GM23338 (cell line): Measurements from ENCODE around the gene RAMP1. TPM values are rescaled to one million over a fixed set of nuclear protein-coding genes. Genes with fewer than 3 reads are reported as not detected.

Experiments used
- ATAC-seq: fragments of 200-7000 bp; cut with Tn5 transposase; 3 replicates; pipeline ENCODE4 v1.9.1; 2020
- DNase-seq: peaks from one replicate; pipeline ENCODE4 v3.0.0-alpha.2; 2015; ENCODE audit warnings: low spot score
- H2AFZ ChIP-seq: fragments of 200-600 bp; sonication (generic); 2 replicates; pipeline ENCODE4 v1.8.0; 2016; ENCODE audit warnings: antibody characterized with exemption, mild to moderate bottlenecking, moderate library complexity
- H3F3A ChIP-seq: fragments of 200-600 bp; sonication (generic); replicated peaks from 2 replicates; pipeline ENCODE4 v1.8.0; 2017; ENCODE audit warnings: antibody characterized with exemption, mixed run types, low read depth
- H3K27ac ChIP-seq: fragments of 200-600 bp; sonication (generic); 2 replicates; pipeline ENCODE4 v1.6.1; 2016; ENCODE audit warnings: low read depth
- H3K27me3 ChIP-seq: fragments of 200-600 bp; sonication (generic); 2 replicates; pipeline ENCODE4 v1.8.0; 2016; ENCODE audit warnings: mild to moderate bottlenecking, mixed run types, moderate library complexity; ENCODE audit not compliant: insufficient read depth
- H3K36me3 ChIP-seq: fragments of 200-600 bp; sonication (generic); 2 replicates; pipeline ENCODE4 v1.8.0; 2016; ENCODE audit warnings: mild to moderate bottlenecking; ENCODE audit not compliant: insufficient read depth
- H3K4me1 ChIP-seq: fragments of 200-600 bp; sonication (generic); 2 replicates; pipeline ENCODE4 v1.8.0; 2016; ENCODE audit warnings: mild to moderate bottlenecking, moderate library complexity; ENCODE audit not compliant: insufficient read depth
- H3K4me2 ChIP-seq: fragments of 200-600 bp; sonication (generic); 2 replicates; pipeline ENCODE4 v1.7.1; 2017; ENCODE audit warnings: mixed run types
- H3K4me3 ChIP-seq: fragments of 200-600 bp; sonication (generic); 2 replicates; pipeline ENCODE4 v1.6.1; 2016; ENCODE audit warnings: mixed run types
- H3K79me2 ChIP-seq: fragments of 200-600 bp; sonication (generic); replicated peaks from 2 replicates; pipeline ENCODE4 v1.8.0; 2017; ENCODE audit warnings: mild to moderate bottlenecking; ENCODE audit not compliant: insufficient read depth
- H3K9me2 ChIP-seq: fragments of 200-600 bp; sonication (generic); 2 replicates; pipeline ENCODE4 v1.8.0; 2017; ENCODE audit not compliant: insufficient read depth
- H4K20me1 ChIP-seq: fragments of 200-600 bp; sonication (generic); replicated peaks from 2 replicates; pipeline ENCODE4 v1.8.0; 2017; ENCODE audit warnings: mild to moderate bottlenecking; ENCODE audit not compliant: insufficient read depth
- H3K27ac Mint-ChIP-seq: 2 replicates; pipeline ENCODE4 v1.8.0; 2020; ENCODE audit warnings: inconsistent platforms, mild to moderate bottlenecking, moderate library complexity, mixed read lengths
- H3K27me3 Mint-ChIP-seq: 3 replicates; pipeline ENCODE4 v1.8.0; 2022; ENCODE audit warnings: low read depth, mild to moderate bottlenecking, moderate library complexity, mixed read lengths, inconsistent platforms; ENCODE audit not compliant: insufficient read depth, poor library complexity
- H3K36me3 Mint-ChIP-seq: 3 replicates; pipeline ENCODE4 v1.8.0; 2021; ENCODE audit warnings: low read depth, mild to moderate bottlenecking, inconsistent platforms, moderate library complexity, mixed read lengths
- H3K4me1 Mint-ChIP-seq: 3 replicates; pipeline ENCODE4 v1.8.0; 2020; ENCODE audit warnings: mild to moderate bottlenecking, inconsistent platforms, mixed read lengths
- H3K4me3 Mint-ChIP-seq: 3 replicates; pipeline ENCODE4 v1.8.0; 2021; ENCODE audit warnings: moderate library complexity, mild to moderate bottlenecking, inconsistent platforms, mixed read lengths
- H3K9me3 Mint-ChIP-seq: 3 replicates; pipeline ENCODE4 v1.8.0; 2020; ENCODE audit warnings: moderate library complexity, mild to moderate bottlenecking, inconsistent platforms, mixed read lengths
- CREB1 ChIP-seq: fragments of 250-450 bp; sonication (Bioruptor Pico); IDR thresholded peaks from 2 replicates; pipeline ENCODE4 v1.5.0; 2020; ENCODE audit warnings: low read depth, mild to moderate bottlenecking, moderate library complexity
- EZH2 ChIP-seq: fragments of 200-600 bp; sonication (generic); IDR thresholded peaks from one replicate; pipeline ENCODE4 v1.8.0; 2017; ENCODE audit warnings: antibody characterized with exemption, mild to moderate bottlenecking, low read depth; ENCODE audit not compliant: unreplicated experiment
- EZH2phosphoT487 ChIP-seq: fragments of 200-600 bp; sonication (generic); IDR thresholded peaks from one replicate; pipeline ENCODE4 v1.8.1; 2018; ENCODE audit warnings: antibody characterized with exemption; ENCODE audit not compliant: unreplicated experiment
- JUNB ChIP-seq: IDR thresholded peaks from one replicate; pipeline ENCODE4 v1.6.1; 2016; ENCODE audit warnings: antibody characterized with exemption; ENCODE audit not compliant: unreplicated experiment
- NANOG ChIP-seq: IDR thresholded peaks from 2 replicates; pipeline ENCODE4 v1.6.1; 2016; ENCODE audit warnings: antibody characterized with exemption, borderline replicate concordance
- POLR2AphosphoS5 ChIP-seq: IDR thresholded peaks from 2 replicates; pipeline ENCODE4 v1.6.1; 2016; ENCODE audit warnings: antibody characterized with exemption, low read depth
- STAT1 ChIP-seq: IDR thresholded peaks from one replicate; pipeline ENCODE4 v1.6.1; 2016; ENCODE audit warnings: antibody characterized with exemption; ENCODE audit not compliant: unreplicated experiment
- ZNF114 ChIP-seq: fragments of 250-450 bp; sonication (Bioruptor Pico); IDR thresholded peaks from 2 replicates; pipeline ENCODE4 v1.5.0; 2020; ENCODE audit warnings: mild to moderate bottlenecking, moderate library complexity
- ZNF331 ChIP-seq: fragments of 250-450 bp; sonication (Bioruptor Pico); IDR thresholded peaks from 2 replicates; pipeline ENCODE4 v1.5.0; 2020; ENCODE audit warnings: low read depth, mild to moderate bottlenecking, moderate library complexity
- polyA plus RNA-seq: library from polyadenylated mRNA; unstranded; fragments of >200 nt; fragmentation: Nextera tagmentation; extraction: Ambion mirVana; gene quantifications from 2 replicates; pipeline ENCODE4 v1.2.1, GENCODE V29; 2016
- total RNA-seq: library from RNA; depleted of rRNA; stranded (reverse); fragments of >200 nt; shearing (Covaris generic); gene quantifications from 2 replicates; pipeline ENCODE4 v1.2.3, GENCODE V29; 2014
- TF ChIP-seq, protein P1 (sequence below): IDR thresholded peaks from one replicate; pipeline ENCODE4 v1.6.1; 2018; ENCODE audit warnings: antibody characterized with exemption; ENCODE audit not compliant: unreplicated experiment
- TF ChIP-seq, protein P2 (sequence below), 2 experiments: fragments of 200-600 bp in 1 of 2; sonication (generic) in 1 of 2; conservative IDR thresholded peaks; 2 replicates each; pipeline versions ENCODE4 v1.5.1 to v1.6.1; 2016 to 2017; ENCODE audit warnings: antibody characterized with exemption in 2 of 2, low read depth in 2 of 2, mild to moderate bottlenecking in 2 of 2, moderate library complexity in 1 of 2
- TF ChIP-seq, protein P3 (sequence below): IDR thresholded peaks from 2 replicates; pipeline ENCODE4 v1.6.1; 2016; ENCODE audit warnings: antibody characterized with exemption
- TF ChIP-seq, protein P4 (sequence below): fragments of 250-450 bp; sonication (Bioruptor Pico); IDR thresholded peaks from 2 replicates; pipeline ENCODE4 v1.5.0; 2020; ENCODE audit warnings: mild to moderate bottlenecking, moderate library complexity

Gene RAMP1
- total and polyA plus RNA-seq, 2 experiments from 2014 or later: 1.7 to 3.3 TPM

DNA sequence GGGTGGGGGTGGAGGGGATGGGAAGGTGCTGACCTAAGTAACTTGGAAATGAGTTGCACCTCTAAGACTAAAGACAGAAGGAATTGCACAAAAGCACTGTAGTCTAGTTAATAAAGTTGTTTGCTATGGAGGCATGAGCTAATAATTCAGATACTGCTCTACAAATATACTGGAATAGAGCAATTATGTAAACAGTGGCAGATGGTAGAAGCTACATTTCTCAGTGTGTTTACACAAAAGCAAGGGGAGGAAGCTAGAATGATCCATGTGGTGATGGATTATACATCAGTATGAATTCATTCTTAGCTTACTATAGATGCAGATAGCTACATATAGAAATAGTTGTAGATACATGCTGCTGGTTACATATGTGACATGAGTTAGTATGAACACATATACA, 79.8 kb downstream of the RAMP1 start:
- Histone ChIP-seq H3F3A (no peaks in the 10 kb centered on the region), H4K20me1 (no peaks in the 10 kb centered on the region), H3K27me3 (no peaks in the 10 kb centered on the region), H3K4me3 (no peak overlapping the region), H2AFZ (peak overlapping the region; percentile 87; the same call in 1 of the 2 replicates), H3K9me2 (0 out of 2 replicates have a peak, but pooled peaks cover 7% of the 10 kb centered on the region), H3K79me2 (no peaks in the 10 kb centered on the region), H3K4me2 (no peak overlapping the region), H3K27ac (no peak overlapping the region), H3K36me3 (no peaks in the 10 kb centered on the region), H3K4me1 (no peaks in the 10 kb centered on the region)
- DNase-seq: no peak
- TF ChIP-seq, protein P1, sequence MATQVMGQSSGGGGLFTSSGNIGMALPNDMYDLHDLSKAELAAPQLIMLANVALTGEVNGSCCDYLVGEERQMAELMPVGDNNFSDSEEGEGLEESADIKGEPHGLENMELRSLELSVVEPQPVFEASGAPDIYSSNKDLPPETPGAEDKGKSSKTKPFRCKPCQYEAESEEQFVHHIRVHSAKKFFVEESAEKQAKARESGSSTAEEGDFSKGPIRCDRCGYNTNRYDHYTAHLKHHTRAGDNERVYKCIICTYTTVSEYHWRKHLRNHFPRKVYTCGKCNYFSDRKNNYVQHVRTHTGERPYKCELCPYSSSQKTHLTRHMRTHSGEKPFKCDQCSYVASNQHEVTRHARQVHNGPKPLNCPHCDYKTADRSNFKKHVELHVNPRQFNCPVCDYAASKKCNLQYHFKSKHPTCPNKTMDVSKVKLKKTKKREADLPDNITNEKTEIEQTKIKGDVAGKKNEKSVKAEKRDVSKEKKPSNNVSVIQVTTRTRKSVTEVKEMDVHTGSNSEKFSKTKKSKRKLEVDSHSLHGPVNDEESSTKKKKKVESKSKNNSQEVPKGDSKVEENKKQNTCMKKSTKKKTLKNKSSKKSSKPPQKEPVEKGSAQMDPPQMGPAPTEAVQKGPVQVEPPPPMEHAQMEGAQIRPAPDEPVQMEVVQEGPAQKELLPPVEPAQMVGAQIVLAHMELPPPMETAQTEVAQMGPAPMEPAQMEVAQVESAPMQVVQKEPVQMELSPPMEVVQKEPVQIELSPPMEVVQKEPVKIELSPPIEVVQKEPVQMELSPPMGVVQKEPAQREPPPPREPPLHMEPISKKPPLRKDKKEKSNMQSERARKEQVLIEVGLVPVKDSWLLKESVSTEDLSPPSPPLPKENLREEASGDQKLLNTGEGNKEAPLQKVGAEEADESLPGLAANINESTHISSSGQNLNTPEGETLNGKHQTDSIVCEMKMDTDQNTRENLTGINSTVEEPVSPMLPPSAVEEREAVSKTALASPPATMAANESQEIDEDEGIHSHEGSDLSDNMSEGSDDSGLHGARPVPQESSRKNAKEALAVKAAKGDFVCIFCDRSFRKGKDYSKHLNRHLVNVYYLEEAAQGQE: no peak
- TF ChIP-seq, protein P2, sequence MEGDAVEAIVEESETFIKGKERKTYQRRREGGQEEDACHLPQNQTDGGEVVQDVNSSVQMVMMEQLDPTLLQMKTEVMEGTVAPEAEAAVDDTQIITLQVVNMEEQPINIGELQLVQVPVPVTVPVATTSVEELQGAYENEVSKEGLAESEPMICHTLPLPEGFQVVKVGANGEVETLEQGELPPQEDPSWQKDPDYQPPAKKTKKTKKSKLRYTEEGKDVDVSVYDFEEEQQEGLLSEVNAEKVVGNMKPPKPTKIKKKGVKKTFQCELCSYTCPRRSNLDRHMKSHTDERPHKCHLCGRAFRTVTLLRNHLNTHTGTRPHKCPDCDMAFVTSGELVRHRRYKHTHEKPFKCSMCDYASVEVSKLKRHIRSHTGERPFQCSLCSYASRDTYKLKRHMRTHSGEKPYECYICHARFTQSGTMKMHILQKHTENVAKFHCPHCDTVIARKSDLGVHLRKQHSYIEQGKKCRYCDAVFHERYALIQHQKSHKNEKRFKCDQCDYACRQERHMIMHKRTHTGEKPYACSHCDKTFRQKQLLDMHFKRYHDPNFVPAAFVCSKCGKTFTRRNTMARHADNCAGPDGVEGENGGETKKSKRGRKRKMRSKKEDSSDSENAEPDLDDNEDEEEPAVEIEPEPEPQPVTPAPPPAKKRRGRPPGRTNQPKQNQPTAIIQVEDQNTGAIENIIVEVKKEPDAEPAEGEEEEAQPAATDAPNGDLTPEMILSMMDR (conservative IDR thresholded peaks at IDR 0.05; ENCODE audit: low read depth in 2 of 2): no peak
- TF ChIP-seq, protein P3, sequence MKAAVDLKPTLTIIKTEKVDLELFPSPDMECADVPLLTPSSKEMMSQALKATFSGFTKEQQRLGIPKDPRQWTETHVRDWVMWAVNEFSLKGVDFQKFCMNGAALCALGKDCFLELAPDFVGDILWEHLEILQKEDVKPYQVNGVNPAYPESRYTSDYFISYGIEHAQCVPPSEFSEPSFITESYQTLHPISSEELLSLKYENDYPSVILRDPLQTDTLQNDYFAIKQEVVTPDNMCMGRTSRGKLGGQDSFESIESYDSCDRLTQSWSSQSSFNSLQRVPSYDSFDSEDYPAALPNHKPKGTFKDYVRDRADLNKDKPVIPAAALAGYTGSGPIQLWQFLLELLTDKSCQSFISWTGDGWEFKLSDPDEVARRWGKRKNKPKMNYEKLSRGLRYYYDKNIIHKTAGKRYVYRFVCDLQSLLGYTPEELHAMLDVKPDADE: no peak
- TF ChIP-seq ZNF114 (CRISPR knock-in tag) (no peak), EZH2 (no peak), NANOG (no peak), STAT1 (no peak), POLR2AphosphoS5 (no peak), EZH2phosphoT487 (no peak), ZNF331 (CRISPR knock-in tag) (no peak), CREB1 (no peak), JUNB (no peak)
- TF ChIP-seq, protein P4, sequence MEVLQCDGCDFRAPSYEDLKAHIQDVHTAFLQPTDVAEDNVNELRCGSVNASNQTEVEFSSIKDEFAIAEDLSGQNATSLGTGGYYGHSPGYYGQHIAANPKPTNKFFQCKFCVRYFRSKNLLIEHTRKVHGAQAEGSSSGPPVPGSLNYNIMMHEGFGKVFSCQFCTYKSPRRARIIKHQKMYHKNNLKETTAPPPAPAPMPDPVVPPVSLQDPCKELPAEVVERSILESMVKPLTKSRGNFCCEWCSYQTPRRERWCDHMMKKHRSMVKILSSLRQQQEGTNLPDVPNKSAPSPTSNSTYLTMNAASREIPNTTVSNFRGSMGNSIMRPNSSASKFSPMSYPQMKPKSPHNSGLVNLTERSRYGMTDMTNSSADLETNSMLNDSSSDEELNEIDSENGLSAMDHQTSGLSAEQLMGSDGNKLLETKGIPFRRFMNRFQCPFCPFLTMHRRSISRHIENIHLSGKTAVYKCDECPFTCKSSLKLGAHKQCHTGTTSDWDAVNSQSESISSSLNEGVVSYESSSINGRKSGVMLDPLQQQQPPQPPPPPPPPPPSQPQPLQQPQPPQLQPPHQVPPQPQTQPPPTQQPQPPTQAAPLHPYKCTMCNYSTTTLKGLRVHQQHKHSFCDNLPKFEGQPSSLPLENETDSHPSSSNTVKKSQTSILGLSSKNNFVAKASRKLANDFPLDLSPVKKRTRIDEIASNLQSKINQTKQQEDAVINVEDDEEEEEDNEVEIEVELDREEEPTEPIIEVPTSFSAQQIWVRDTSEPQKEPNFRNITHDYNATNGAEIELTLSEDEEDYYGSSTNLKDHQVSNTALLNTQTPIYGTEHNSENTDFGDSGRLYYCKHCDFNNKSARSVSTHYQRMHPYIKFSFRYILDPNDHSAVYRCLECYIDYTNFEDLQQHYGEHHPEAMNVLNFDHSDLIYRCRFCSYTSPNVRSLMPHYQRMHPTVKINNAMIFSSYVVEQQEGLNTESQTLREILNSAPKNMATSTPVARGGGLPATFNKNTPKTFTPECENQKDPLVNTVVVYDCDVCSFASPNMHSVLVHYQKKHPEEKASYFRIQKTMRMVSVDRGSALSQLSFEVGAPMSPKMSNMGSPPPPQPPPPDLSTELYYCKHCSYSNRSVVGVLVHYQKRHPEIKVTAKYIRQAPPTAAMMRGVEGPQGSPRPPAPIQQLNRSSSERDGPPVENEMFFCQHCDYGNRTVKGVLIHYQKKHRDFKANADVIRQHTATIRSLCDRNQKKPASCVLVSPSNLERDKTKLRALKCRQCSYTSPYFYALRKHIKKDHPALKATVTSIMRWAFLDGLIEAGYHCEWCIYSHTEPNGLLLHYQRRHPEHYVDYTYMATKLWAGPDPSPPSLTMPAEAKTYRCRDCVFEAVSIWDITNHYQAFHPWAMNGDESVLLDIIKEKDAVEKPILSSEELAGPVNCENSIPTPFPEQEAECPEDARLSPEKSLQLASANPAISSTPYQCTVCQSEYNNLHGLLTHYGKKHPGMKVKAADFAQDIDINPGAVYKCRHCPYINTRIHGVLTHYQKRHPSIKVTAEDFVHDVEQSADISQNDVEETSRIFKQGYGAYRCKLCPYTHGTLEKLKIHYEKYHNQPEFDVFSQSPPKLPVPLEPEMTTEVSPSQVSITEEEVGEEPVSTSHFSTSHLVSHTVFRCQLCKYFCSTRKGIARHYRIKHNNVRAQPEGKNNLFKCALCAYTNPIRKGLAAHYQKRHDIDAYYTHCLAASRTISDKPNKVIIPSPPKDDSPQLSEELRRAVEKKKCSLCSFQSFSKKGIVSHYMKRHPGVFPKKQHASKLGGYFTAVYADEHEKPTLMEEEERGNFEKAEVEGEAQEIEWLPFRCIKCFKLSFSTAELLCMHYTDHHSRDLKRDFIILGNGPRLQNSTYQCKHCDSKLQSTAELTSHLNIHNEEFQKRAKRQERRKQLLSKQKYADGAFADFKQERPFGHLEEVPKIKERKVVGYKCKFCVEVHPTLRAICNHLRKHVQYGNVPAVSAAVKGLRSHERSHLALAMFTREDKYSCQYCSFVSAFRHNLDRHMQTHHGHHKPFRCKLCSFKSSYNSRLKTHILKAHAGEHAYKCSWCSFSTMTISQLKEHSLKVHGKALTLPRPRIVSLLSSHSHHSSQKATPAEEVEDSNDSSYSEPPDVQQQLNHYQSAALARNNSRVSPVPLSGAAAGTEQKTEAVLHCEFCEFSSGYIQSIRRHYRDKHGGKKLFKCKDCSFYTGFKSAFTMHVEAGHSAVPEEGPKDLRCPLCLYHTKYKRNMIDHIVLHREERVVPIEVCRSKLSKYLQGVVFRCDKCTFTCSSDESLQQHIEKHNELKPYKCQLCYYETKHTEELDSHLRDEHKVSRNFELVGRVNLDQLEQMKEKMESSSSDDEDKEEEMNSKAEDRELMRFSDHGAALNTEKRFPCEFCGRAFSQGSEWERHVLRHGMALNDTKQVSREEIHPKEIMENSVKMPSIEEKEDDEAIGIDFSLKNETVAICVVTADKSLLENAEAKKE: no peak
- Mint-ChIP-seq H3K4me3 (no peak overlapping the region), H3K27ac (0 out of 2 replicates have a peak overlapping the region, but pooled peaks have one; percentile 1), H3K27me3 (peaks cover 13% of the 10 kb centered on the region), H3K4me1 (peaks cover 6% of the 10 kb centered on the region; the same call in 2 of the 3 replicates), H3K9me3 (peaks cover 16% of the 10 kb centered on the region), H3K36me3 (peaks cover 10% of the 10 kb centered on the region)
- ATAC-seq: no peak
